DOHH2 (cell line): ENCODE measurements around the gene NBPF1.
"Not testable (repeated sequence)": the region's sequence is repeated elsewhere in the genome, so short reads cannot be mapped to it uniquely, and the experiment has no call there.

Experiments used
- H3F3A ChIP-seq: fragments of 200-600 bp; sonication (generic), shearing (Covaris generic); 2 replicates; pipeline ENCODE4 v1.6.0; 2016; ENCODE audit warnings: antibody characterized with exemption, mild to moderate bottlenecking; ENCODE audit not compliant: control insufficient read depth, insufficient read depth
- H3K27ac ChIP-seq: fragments of 200-600 bp; sonication (generic); 2 replicates; pipeline ENCODE4 v1.5.1; 2014; ENCODE audit warnings: low read depth, mild to moderate bottlenecking, low read length, moderate library complexity
- H3K27me3 ChIP-seq: fragments of 200-600 bp; sonication (generic); 2 replicates; pipeline ENCODE4 v1.6.1; 2014; ENCODE audit warnings: mild to moderate bottlenecking, low read length, mixed read lengths; ENCODE audit not compliant: control insufficient read depth
- H3K36me3 ChIP-seq: fragments of 200-600 bp; sonication (generic); 2 replicates; pipeline ENCODE4 v1.6.1; 2014; ENCODE audit warnings: mild to moderate bottlenecking, low read length, moderate library complexity, mixed read lengths; ENCODE audit not compliant: control insufficient read depth
- H3K4me1 ChIP-seq: fragments of 200-600 bp; sonication (generic); 2 replicates; pipeline ENCODE4 v1.6.1; 2014; ENCODE audit warnings: mild to moderate bottlenecking, low read length, mixed read lengths; ENCODE audit not compliant: control insufficient read depth
- H3K4me2 ChIP-seq: fragments of 200-600 bp; sonication (generic); 2 replicates; pipeline ENCODE4 v1.6.0; 2014; ENCODE audit warnings: mild to moderate bottlenecking, low read length, moderate library complexity
- H3K4me3 ChIP-seq: fragments of 200-600 bp; sonication (generic); 2 replicates; pipeline ENCODE4 v1.5.1; 2014; ENCODE audit warnings: mild to moderate bottlenecking, low read length, mixed read lengths
- H3K79me2 ChIP-seq: fragments of 200-600 bp; sonication (generic); 2 replicates; pipeline ENCODE4 v1.6.1; 2014; ENCODE audit warnings: mild to moderate bottlenecking, low read length, mixed read lengths; ENCODE audit not compliant: control insufficient read depth
- H3K9me2 ChIP-seq: fragments of 200-600 bp; sonication (generic); replicated peaks from 2 replicates; pipeline ENCODE4 v1.6.1; 2014; ENCODE audit warnings: mild to moderate bottlenecking, low read length, mixed read lengths; ENCODE audit not compliant: control insufficient read depth
- H3K9me3 ChIP-seq: fragments of 200-600 bp; sonication (generic); 2 replicates; pipeline ENCODE4 v1.6.1; 2014; ENCODE audit warnings: antibody characterized with exemption, low read length, mixed read lengths; ENCODE audit not compliant: control insufficient read depth, insufficient read depth
- H4K20me1 ChIP-seq: fragments of 200-600 bp; sonication (generic); 2 replicates; pipeline ENCODE4 v1.6.0; 2014; ENCODE audit warnings: low read depth, mild to moderate bottlenecking, antibody characterized with exemption, low read length, moderate library complexity; ENCODE audit not compliant: control insufficient read depth, insufficient read depth
- EZH2phosphoT487 ChIP-seq: fragments of 200-600 bp; sonication (generic); IDR thresholded peaks from 2 replicates; pipeline ENCODE4 v1.6.1; 2017; ENCODE audit warnings: borderline replicate concordance, mild to moderate bottlenecking, antibody characterized with exemption, low read length, moderate library complexity, mixed read lengths
- TF ChIP-seq, protein P1 (sequence below): fragments of 200-600 bp; sonication (generic); IDR thresholded peaks from one replicate; pipeline ENCODE4 v1.5.1; 2014; ENCODE audit warnings: antibody characterized with exemption, mild to moderate bottlenecking, low read depth, low read length; ENCODE audit not compliant: poor library complexity, severe bottlenecking

NBPF1 gene

DNA sequence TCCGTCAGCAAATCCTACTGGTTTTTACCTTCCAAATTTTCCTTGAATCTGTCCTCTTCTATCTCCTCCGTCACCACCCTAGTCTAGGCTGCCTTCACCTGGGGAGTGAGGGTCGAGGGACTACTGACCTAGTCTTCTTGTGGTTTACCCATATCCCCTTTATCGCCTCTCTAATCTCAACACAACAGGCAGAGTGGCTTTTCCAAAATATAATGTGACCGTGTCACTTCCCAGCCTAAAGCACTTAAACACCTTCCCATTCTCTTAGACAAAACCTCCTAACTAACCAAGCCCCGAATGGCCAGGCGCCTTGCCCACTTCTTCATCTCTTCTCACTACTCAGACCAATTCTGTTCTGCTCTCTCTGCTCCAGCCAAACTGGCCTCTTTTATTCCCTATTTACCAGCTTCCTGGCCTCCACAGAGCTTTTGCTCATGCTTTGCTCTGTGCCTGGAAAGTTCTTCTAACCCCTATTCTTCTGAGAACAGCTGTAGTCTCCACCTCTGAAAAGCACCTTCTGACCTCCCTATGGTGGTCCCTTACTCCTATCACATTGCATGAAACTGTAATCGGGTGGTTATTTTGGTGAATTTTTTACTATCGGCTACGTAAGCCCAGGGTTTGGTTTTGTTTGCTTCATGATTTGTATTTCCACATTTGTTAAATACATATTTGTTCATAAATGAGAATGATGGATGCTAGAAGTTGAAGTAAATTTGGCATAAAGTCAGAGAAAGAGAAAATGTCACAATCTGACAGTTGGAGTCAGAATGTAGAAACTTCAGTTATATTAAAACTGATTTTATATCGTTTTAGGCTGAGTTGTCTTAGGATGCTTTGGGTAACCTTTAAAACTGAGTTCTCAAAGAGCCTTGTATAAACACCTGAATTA, 1.2 kb upstream of the NBPF1 start:
- Histone ChIP-seq H3K4me2 (peak overlapping the region; percentile 94), H3K4me3 (no peak overlapping the region; the same call in 1 of the 2 replicates), H3K79me2 (peaks cover 6% of the 10 kb centered on the region)

DNA sequence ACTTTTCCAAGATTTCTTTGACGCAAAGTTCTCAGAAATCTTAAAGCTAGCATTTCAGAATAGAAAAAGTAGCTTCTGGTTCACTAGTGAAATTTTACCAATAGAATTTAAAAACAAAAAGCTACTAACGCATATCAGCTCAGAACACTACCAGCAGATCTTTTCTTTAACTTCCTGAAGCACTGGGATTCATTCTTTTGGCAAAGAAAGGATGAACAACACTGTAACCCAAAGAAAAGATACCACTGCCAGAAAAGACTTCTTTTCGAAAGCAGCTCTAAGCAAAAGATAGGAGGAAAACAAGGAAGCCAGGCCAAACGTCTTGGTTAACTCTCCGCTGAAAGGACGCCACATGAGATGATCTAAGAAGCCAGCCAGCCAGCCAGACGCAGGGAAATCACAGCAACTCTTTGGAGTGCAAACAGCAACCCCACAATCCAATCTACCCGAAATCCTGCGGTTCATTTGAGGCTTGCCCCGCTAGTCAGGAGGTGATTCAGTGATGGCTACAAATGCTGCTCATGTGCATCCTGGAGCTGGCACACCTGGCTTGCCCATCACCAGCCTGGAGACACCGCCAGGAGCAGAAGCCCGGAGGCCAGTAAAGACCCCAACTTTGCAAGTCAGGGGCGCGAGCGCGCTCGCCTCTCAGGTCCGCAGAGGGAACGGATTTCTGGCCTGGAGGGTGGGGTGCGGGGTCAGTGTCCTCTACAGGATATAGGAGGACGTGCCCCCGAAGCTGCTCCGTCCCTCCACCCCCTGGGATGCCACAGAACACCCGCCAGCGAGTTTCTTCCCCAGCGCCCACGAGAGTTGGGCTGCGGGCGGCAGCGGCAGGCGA, 812 bp downstream of the NBPF1 start:
- Histone ChIP-seq H3K4me2 (peak overlapping the region; percentile 94), H3K9me3 (no peaks in the 10 kb centered on the region), H3K4me3 (peak overlapping the region; percentile 79), H3F3A (peaks cover 12% of the 10 kb centered on the region; the same call in 1 of the 2 replicates), H3K27me3 (peaks cover 23% of the 10 kb centered on the region), H3K9me2 (no peaks in the 10 kb centered on the region), H3K4me1 (peaks cover 20% of the 10 kb centered on the region), H4K20me1 (no peaks in the 10 kb centered on the region), H3K36me3 (no peaks in the 10 kb centered on the region), H3K27ac (no peak overlapping the region), H3K79me2 (peaks cover 6% of the 10 kb centered on the region)
- peak; percentile 14; the same call in 1 of the 2 replicates for TF ChIP-seq EZH2phosphoT487
- TF ChIP-seq, protein P1, sequence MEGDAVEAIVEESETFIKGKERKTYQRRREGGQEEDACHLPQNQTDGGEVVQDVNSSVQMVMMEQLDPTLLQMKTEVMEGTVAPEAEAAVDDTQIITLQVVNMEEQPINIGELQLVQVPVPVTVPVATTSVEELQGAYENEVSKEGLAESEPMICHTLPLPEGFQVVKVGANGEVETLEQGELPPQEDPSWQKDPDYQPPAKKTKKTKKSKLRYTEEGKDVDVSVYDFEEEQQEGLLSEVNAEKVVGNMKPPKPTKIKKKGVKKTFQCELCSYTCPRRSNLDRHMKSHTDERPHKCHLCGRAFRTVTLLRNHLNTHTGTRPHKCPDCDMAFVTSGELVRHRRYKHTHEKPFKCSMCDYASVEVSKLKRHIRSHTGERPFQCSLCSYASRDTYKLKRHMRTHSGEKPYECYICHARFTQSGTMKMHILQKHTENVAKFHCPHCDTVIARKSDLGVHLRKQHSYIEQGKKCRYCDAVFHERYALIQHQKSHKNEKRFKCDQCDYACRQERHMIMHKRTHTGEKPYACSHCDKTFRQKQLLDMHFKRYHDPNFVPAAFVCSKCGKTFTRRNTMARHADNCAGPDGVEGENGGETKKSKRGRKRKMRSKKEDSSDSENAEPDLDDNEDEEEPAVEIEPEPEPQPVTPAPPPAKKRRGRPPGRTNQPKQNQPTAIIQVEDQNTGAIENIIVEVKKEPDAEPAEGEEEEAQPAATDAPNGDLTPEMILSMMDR, result no peak

More for the DNA sequence above, 1.2 kb upstream of the NBPF1 start:
- no peaks in the 10 kb centered on the region for H4K20me1 ChIP-seq
- no peaks in the 10 kb centered on the region for H3K36me3 ChIP-seq
- no peaks in the 10 kb centered on the region for H3K9me2 ChIP-seq
- TF ChIP-seq EZH2phosphoT487, result no peak
- TF ChIP-seq, protein P1, result no peak
- peaks cover 20% of the 10 kb centered on the region for H3K4me1 ChIP-seq
- H3F3A ChIP-seq, result peaks cover 18% of the 10 kb centered on the region
- H3K27me3 ChIP-seq, result peaks cover 20% of the 10 kb centered on the region
- H3K9me3 ChIP-seq, result no peaks in the 10 kb centered on the region
- no peak overlapping the region for H3K27ac ChIP-seq

DNA sequence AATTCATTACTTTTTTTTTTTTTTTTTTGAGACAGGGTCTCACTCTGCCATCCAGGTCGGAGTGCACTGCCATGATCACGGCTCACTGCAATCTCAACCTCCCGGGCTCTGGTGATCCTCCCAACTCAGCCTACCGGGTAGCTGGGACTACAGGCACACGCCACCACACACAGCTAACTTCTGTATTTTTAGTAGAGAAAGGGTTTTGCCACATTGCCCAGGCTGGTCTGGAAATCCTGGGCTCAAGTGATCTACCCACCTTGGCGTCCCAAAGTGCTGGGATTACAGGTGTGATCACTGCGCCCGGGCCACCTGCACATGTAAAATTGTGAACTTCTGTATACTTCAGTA, 1.4 kb downstream of the NBPF1 start:
- not testable (repeated sequence) for H3K9me3 ChIP-seq, H3K9me2 ChIP-seq, H3K79me2 ChIP-seq, H4K20me1 ChIP-seq, H3K36me3 ChIP-seq, H3K27ac ChIP-seq
- Histone ChIP-seq H3K4me2 (peak overlapping the region; percentile 94), H3K27me3 (peaks cover 23% of the 10 kb centered on the region), H3K4me3 (peak overlapping the region; percentile 79), H3K4me1 (peaks cover 20% of the 10 kb centered on the region), H3F3A (peaks cover 12% of the 10 kb centered on the region; the same call in 1 of the 2 replicates)

DNA sequence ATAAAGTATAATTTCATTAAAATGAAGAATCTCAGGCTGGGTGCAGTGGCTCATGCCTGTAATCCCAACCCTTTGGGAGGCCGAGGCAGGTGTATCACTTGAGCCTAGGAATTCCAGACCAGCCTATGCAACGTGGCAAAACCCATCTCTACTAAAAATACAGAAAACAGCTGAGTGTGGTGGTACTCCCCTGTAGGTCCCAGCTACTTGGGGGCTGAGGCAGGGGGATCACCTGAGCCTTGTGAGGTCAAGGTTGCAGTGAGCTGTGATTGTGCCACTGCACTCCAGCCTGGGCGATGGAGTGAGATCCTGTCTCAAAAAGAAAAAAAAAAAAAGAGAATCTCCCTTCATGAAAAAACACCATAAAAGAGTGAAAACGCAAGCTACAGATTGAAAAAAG, 2.2 kb downstream of the NBPF1 start:
- H3K4me3 ChIP-seq, H3K36me3 ChIP-seq, H3K27ac ChIP-seq, H3K79me2 ChIP-seq, H3K4me2 ChIP-seq, H3K9me2 ChIP-seq, H3K9me3 ChIP-seq, H4K20me1 ChIP-seq: not testable (repeated sequence)
- Histone ChIP-seq H3K27me3 (peaks cover 23% of the 10 kb centered on the region), H3F3A (peaks cover 12% of the 10 kb centered on the region; the same call in 1 of the 2 replicates), H3K4me1 (peaks cover 20% of the 10 kb centered on the region)

DNA sequence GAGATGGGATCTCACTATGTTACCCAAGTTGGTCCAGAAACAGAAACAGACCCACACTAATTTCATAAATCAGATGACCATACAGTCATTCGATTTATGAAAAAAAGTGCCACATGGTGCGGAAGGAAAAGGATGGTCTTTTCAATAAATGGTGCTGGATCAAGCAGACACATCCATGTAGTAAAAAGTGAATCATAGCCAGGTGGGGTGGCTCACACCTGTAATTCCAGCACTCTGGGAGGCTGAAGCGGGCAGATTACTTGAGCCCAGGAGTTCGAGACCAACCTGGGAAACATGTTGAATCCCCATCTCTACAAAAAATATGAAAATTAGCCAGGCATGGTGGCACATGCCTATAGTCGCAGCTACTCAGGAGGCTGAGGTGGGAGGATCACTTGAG, 2.8 kb downstream of the NBPF1 start:
- not testable (repeated sequence) for H3K4me2 ChIP-seq

GRCh38 chr1:16609761-16610160, 3.6 kb downstream of the NBPF1 start:
- not testable (repeated sequence) for H4K20me1 ChIP-seq, H3K4me2 ChIP-seq, H3K36me3 ChIP-seq, H3F3A ChIP-seq, H3K9me2 ChIP-seq, H3K9me3 ChIP-seq, H3K27ac ChIP-seq, H3K4me3 ChIP-seq, H3K79me2 ChIP-seq
- Histone ChIP-seq H3K27me3 (peaks cover 23% of the 10 kb centered on the region), H3K4me1 (peaks cover 20% of the 10 kb centered on the region)

More for the DNA sequence above, 2.8 kb downstream of the NBPF1 start:
- not testable (repeated sequence) for H3K9me2 ChIP-seq, H3K4me3 ChIP-seq, H3K27ac ChIP-seq, H3K36me3 ChIP-seq, H4K20me1 ChIP-seq, H3K79me2 ChIP-seq, H3K9me3 ChIP-seq
- peaks cover 20% of the 10 kb centered on the region for H3K4me1 ChIP-seq
- H3K27me3 ChIP-seq, result peaks cover 23% of the 10 kb centered on the region
- H3F3A ChIP-seq, result peaks cover 10% of the 10 kb centered on the region; the same call in 1 of the 2 replicates
